Mucosa of descending colon (tissue), 3 donors: ENCODE results near the gene IVNS1ABP. TPM values are rescaled to one million over a fixed set of nuclear protein-coding genes. Genes with fewer than 3 reads are reported as not detected.
"Not testable (repeated sequence)": the region's sequence is repeated elsewhere in the genome, so short reads cannot be mapped to it uniquely, and the experiment has no call there.

Source experiments
- ATAC-seq: fragments of 200-7000 bp; cut with Tn5 transposase; one replicate; pipeline ENCODE4 v1.9.1; 2020; ENCODE audit warnings: mild to moderate bottlenecking, moderate library complexity
- DNase-seq, 3 donors: peaks; one replicate each; pipeline ENCODE4 v3.0.0-alpha.2; 2020
- H3K36me3 ChIP-seq: fragments of 200-600 bp; one replicate; pipeline ENCODE4 v1.8.0; 2021; ENCODE audit warnings: low read depth, mild to moderate bottlenecking
- H3K4me1 ChIP-seq: fragments of 200-600 bp; one replicate; pipeline ENCODE4 v1.8.0; 2021; ENCODE audit warnings: low read depth, mild to moderate bottlenecking
- H3K4me3 ChIP-seq: fragments of 200-600 bp; one replicate; pipeline ENCODE4 v1.8.0; 2021; ENCODE audit warnings: mild to moderate bottlenecking
- H3K9me3 ChIP-seq: fragments of 200-600 bp; one replicate; pipeline ENCODE4 v1.8.0; 2021; ENCODE audit warnings: mild to moderate bottlenecking
- CTCF ChIP-seq: fragments of 200-600 bp; IDR thresholded peaks from one replicate; pipeline ENCODE4 v1.8.0; 2022; ENCODE audit warnings: antibody characterized with exemption, mild to moderate bottlenecking
- intact Hi-C, 2 donors: fragments of 100-400 bp; cut with DNase I in 1 of 2; cut with micrococcal nuclease in 1 of 2; formaldehyde crosslinking; loops; one replicate each; pipeline versions ENCODE4 v1.11.0 to v1.11.1; 2022; cut with DNase I, micrococcal nuclease
- total RNA-seq, 3 donors: library from RNA; stranded (reverse); fragmentation: NEBNext Ultra II Directional in 2 of 3; extraction: Animal tissue kit (Norgen Biotek cat#: 25700) in 2 of 3; gene quantifications; one replicate each; pipeline versions ENCODE4 v1.2.1 to v1.2.4, GENCODE V29; 2021 to 2023
- donor health status: DM: no; HTN: no; CAD: no; lungs with moderate emphysema.
- donor health status: DM: no; HTN: no; CAD: no.
- donor health status: DM: no; HTN: yes; CAD: no.

IVNS1ABP gene
- total RNA-seq, 3 donors from 2014 or later, result 111 to 213 (median 138) TPM

- Histone ChIP-seq H3K4me3 (no peak overlapping the region), H3K36me3 (no peaks in the 10 kb centered on the region), H3K9me3 (no peaks in the 10 kb centered on the region), H3K4me1 (no peaks in the 10 kb centered on the region)
- DNase-seq (no peak), ATAC-seq (no peak)
- intact Hi-C loops, result no loop called here
- TF ChIP-seq CTCF, result no peak
Measured at GRCh38 chr1:185328255-185328654, 11.2 kb upstream of the IVNS1ABP start.

GRCh38 chr1:185325413-185325812 lies 8.4 kb upstream of the IVNS1ABP start:
- ATAC-seq (no peak), DNase-seq (no peak)
- Histone ChIP-seq H3K4me1 (no peaks in the 10 kb centered on the region), H3K36me3 (no peaks in the 10 kb centered on the region), H3K4me3 (no peak overlapping the region), H3K9me3 (no peaks in the 10 kb centered on the region)
- intact Hi-C loops, result no loop called here
- no peak for TF ChIP-seq CTCF

- ATAC-seq, result no peak
- DNase-seq, result no peak
- Histone ChIP-seq H3K4me1 (no peaks in the 10 kb centered on the region), H3K4me3 (no peak overlapping the region), H3K36me3 (no peaks in the 10 kb centered on the region), H3K9me3 (no peaks in the 10 kb centered on the region)
- intact Hi-C loops, result no loop called here
- TF ChIP-seq CTCF, result no peak
Measured at GRCh38 chr1:185324118-185324517, 7.1 kb upstream of the IVNS1ABP start.

GRCh38 chr1:185322636-185323035 lies 5.6 kb upstream of the IVNS1ABP start:
- Histone ChIP-seq H3K36me3 (no peaks in the 10 kb centered on the region), H3K9me3 (no peaks in the 10 kb centered on the region), H3K4me3 (no peak overlapping the region), H3K4me1 (no peaks in the 10 kb centered on the region)
- DNase-seq (no peak), ATAC-seq (no peak)
- intact Hi-C loops, result no loop called here
- no peak for TF ChIP-seq CTCF

GRCh38 chr1:185321653-185322221 lies 4.7 kb upstream of the IVNS1ABP start:
- DNase-seq, result peak in 1 of 3 donors; percentile 48
- H3K36me3 ChIP-seq, intact Hi-C loops: not testable (repeated sequence)

GRCh38 chr1:185321104-185321503 lies 4.1 kb upstream of the IVNS1ABP start:
- H3K9me3 ChIP-seq, DNase-seq, intact Hi-C loops, ATAC-seq, H3K36me3 ChIP-seq, H3K4me3 ChIP-seq, H3K4me1 ChIP-seq: not testable (repeated sequence)

More at GRCh38 chr1:185321653-185322221, 4.7 kb upstream of the IVNS1ABP start:
- not testable (repeated sequence) for H3K4me3 ChIP-seq, H3K9me3 ChIP-seq, ATAC-seq, H3K4me1 ChIP-seq

- no peak overlapping the region for H3K4me3 ChIP-seq
- no peak for TF ChIP-seq CTCF
- no peaks in the 10 kb centered on the region for H3K4me1 ChIP-seq
- ATAC-seq (no peak), DNase-seq (no peak)
- H3K36me3 ChIP-seq, result no peaks in the 10 kb centered on the region
- H3K9me3 ChIP-seq, result no peaks in the 10 kb centered on the region
- intact Hi-C loops, result loop anchor here in 1 of 2 donors (10.0 kb wide), 1 partner anchor 366 kb away; no protein-coding TSS in a partner anchor
Measured at GRCh38 chr1:185319139-185319475, 2.1 kb upstream of the IVNS1ABP start.
